T-helper 1 cell (primary cell): ENCODE measurements around the gene ATOH8.

ENCODE experiments used
- DNase-seq, 5 donors: peaks; one replicate each; pipeline ENCODE4 v3.0.0-alpha.2; 2012 to 2020

The ATOH8 gene

GRCh38 chr2:85755122-85756027 is 1.6 kb downstream of the ATOH8 start:
- DNase-seq = no peak

GRCh38 chr2:85756195-85756594 is 2.4 kb downstream of the ATOH8 start:
- no peak for DNase-seq

GRCh38 chr2:85756822-85757435 is 3.1 kb downstream of the ATOH8 start:
- DNase-seq = no peak

- DNase-seq = no peak
Measured at GRCh38 chr2:85757860-85758259, 4.1 kb downstream of the ATOH8 start.

- DNase-seq = no peak
Measured at GRCh38 chr2:85758361-85759256, 4.8 kb downstream of the ATOH8 start.

GRCh38 chr2:85759257-85759613 is 5.4 kb downstream of the ATOH8 start:
- DNase-seq = no peak

GRCh38 chr2:85760371-85760770 is 6.6 kb downstream of the ATOH8 start:
- DNase-seq = no peak

GRCh38 chr2:85760872-85761271 is 7.1 kb downstream of the ATOH8 start:
- DNase-seq = no peak

GRCh38 chr2:85761512-85761944 is 7.7 kb downstream of the ATOH8 start:
- DNase-seq = no peak

GRCh38 chr2:85761946-85762345 is 8.2 kb downstream of the ATOH8 start:
- DNase-seq = no peak

- no peak for DNase-seq
Measured at GRCh38 chr2:85763132-85763531, 9.3 kb downstream of the ATOH8 start.

- DNase-seq = no peak
Measured at GRCh38 chr2:85763831-85764230, 10.0 kb downstream of the ATOH8 start.

GRCh38 chr2:85765081-85765731 is 11.4 kb downstream of the ATOH8 start:
- DNase-seq = no peak

GRCh38 chr2:85766229-85766628 is 12.4 kb downstream of the ATOH8 start:
- DNase-seq = no peak

GRCh38 chr2:85767803-85768665 is 14.2 kb downstream of the ATOH8 start:
- no peak for DNase-seq

GRCh38 chr2:85768713-85769112 is 14.9 kb downstream of the ATOH8 start:
- DNase-seq = no peak

GRCh38 chr2:85769236-85769982 is 15.6 kb downstream of the ATOH8 start:
- no peak for DNase-seq

GRCh38 chr2:85769983-85770362 is 16.2 kb downstream of the ATOH8 start:
- DNase-seq = no peak

- no peak for DNase-seq
Measured at GRCh38 chr2:85770369-85770768, 16.6 kb downstream of the ATOH8 start.

GRCh38 chr2:85770786-85771409 is 17.1 kb downstream of the ATOH8 start:
- no peak for DNase-seq

GRCh38 chr2:85771486-85771885 is 17.7 kb downstream of the ATOH8 start:
- no peak for DNase-seq
